Sigmoid colon (tissue), 7 donors: ENCODE results near the gene F11R. TPM values are rescaled to one million over a fixed set of nuclear protein-coding genes. Genes with fewer than 3 reads are reported as not detected.

Experiments used
- DNase-seq: peaks from one replicate; pipeline ENCODE4 v3.0.0-alpha.2; 2019
- H3K27ac ChIP-seq, 4 donors: fragments of 200-600 bp; sonication (generic); one replicate each; pipeline ENCODE4 v1.5.1; 2016 to 2019; ENCODE audit warnings: mild to moderate bottlenecking in 1 of 4
- H3K27me3 ChIP-seq, 3 donors: fragments of 200-600 bp; sonication (generic); one replicate each; pipeline ENCODE4 v1.5.1; 2019; ENCODE audit warnings: mild to moderate bottlenecking in 1 of 3
- H3K36me3 ChIP-seq, 4 donors: fragments of 200-600 bp; sonication (generic); one replicate each; pipeline ENCODE4 v1.5.1; 2016 to 2019
- H3K4me1 ChIP-seq, 4 donors: fragments of 200-600 bp; sonication (generic); one replicate each; pipeline ENCODE4 v1.5.1; 2017 to 2019
- H3K4me3 ChIP-seq, 4 donors: fragments of 200-600 bp; sonication (generic); one replicate each; pipeline ENCODE4 v1.5.1; 2017 to 2019; ENCODE audit warnings: mild to moderate bottlenecking in 2 of 4, moderate library complexity in 1 of 4
- H3K9me3 ChIP-seq, 4 donors: fragments of 200-600 bp in 3 of 4; sonication (generic) in 3 of 4; one replicate each; pipeline versions ENCODE4 v1.5.1 to v1.6.1; 2013 to 2019
- CTCF ChIP-seq, 4 experiments: fragments of 450-650 bp in 3 of 4; fragments of 200-600 bp in 1 of 4; IDR thresholded peaks; one replicate each; pipeline ENCODE4 v1.5.1; 2016 to 2019; ENCODE audit warnings: antibody characterized with exemption in 4 of 4, mild to moderate bottlenecking in 3 of 4, moderate library complexity in 2 of 4
- EP300 ChIP-seq, 4 donors: sonication (generic); formaldehyde crosslinking; IDR thresholded peaks; one replicate each; pipeline ENCODE4 v1.6.1; 2017; ENCODE audit warnings: antibody characterized with exemption in 4 of 4
- POLR2A ChIP-seq, 2 donors: fragments of 450-650 bp; IDR thresholded peaks; one replicate each; pipeline ENCODE4 v1.6.1; 2016; ENCODE audit warnings: antibody characterized with exemption in 2 of 2, mild to moderate bottlenecking in 2 of 2, moderate library complexity in 2 of 2
- POLR2AphosphoS5 ChIP-seq, 4 donors: sonication (generic); formaldehyde crosslinking; IDR thresholded peaks; one replicate each; pipeline ENCODE4 v1.6.1; 2017; ENCODE audit warnings: antibody characterized with exemption in 4 of 4
- WGBS, 2 donors: extraction: QIAGEN DNeasy Blood & Tissue Kit; methylation state at CpG; one replicate each; pipeline ENCODE4 v1.1.7; 2013; 5-methylcytosine and 5-hydroxymethylcytosine counted together
- intact Hi-C: fragments of 100-400 bp; cut with DNase I; formaldehyde crosslinking; loops from one replicate; pipeline ENCODE4 v1.15.1; 2023
- polyA plus RNA-seq, 3 donors: library from polyadenylated mRNA; stranded (reverse); fragments of 200-250 nt; gene quantifications; one replicate each; pipeline ENCODE4 v1.2.3, GENCODE V29; 2013
- total RNA-seq, 4 donors: library from RNA; depleted of rRNA; stranded (reverse); fragments of >200 nt; gene quantifications; one replicate each; pipeline ENCODE4 v1.1.0, GENCODE V29; 2016
- donor health status: healthy with polysubstance abuse.
- donor health status: Bipolar disorder and iron deficiency.
- donor health status: healthy.

F11R gene
- total and polyA plus RNA-seq, 7 donors = 2.7 to 96.7 (median 15.6) TPM

- Histone ChIP-seq H3K36me3 (no peaks in the 10 kb centered on the region), H3K4me1 (no peaks in the 10 kb centered on the region), H3K4me3 (no peak overlapping the region), H3K27ac (peak overlapping the region; percentile 59 to 72 (median 66)), H3K9me3 (no peaks in the 10 kb centered on the region), H3K27me3 (peaks cover 0 to under 1% (median 0%) of the 10 kb centered on the region in 3 donors)
- peak; percentile 87 for DNase-seq
- WGBS, 2 donors = 3 to 7% methylated on average over 15 of the region's 15 CpGs
- TF ChIP-seq EP300 (IDR thresholded peaks at IDR 0.05) (peak in 2 of 4 donors; percentile 9 to 74), POLR2AphosphoS5 (IDR thresholded peaks at IDR 0.05) (peak; percentile 30 to 77 (median 66)), CTCF (IDR thresholded peaks at IDR 0.05) (no peak), POLR2A (IDR thresholded peaks at IDR 0.05) (peak in 1 of 2 donors; percentile 28)
- intact Hi-C loops = no loop called here
Observed at GRCh38 chr1:161013488-161014230, 7.3 kb downstream of the F11R start.

DNA sequence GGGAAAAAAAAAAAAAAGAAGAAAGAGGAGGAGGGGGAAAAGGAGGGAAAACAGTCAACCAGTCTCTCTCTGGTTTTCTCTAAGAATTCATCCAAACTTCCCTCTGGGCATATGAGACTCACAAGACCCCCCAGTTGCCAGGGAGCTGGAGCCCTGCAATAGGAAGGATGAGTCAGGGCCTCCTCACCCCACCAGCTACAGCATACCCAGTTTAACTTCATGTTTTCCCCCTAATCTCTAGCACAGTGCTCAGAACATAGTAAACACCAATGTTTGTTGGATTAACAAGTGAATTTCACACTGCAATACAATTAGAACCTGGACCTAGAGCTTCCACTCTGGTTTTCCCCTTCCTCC lies 7.8 kb downstream of the F11R start:
- no peaks in the 10 kb centered on the region for H3K36me3 ChIP-seq
- H3K4me1 ChIP-seq = no peaks in the 10 kb centered on the region
- no peaks in the 10 kb centered on the region for H3K27me3 ChIP-seq
- TF ChIP-seq EP300 (IDR thresholded peaks at IDR 0.05) (no peak), POLR2AphosphoS5 (IDR thresholded peaks at IDR 0.05) (no peak), POLR2A (IDR thresholded peaks at IDR 0.05) (no peak), CTCF (IDR thresholded peaks at IDR 0.05) (no peak)
- H3K9me3 ChIP-seq = no peaks in the 10 kb centered on the region
- intact Hi-C loops = no loop called here
- no peak overlapping the region for H3K4me3 ChIP-seq
- DNase-seq = no peak
- H3K27ac ChIP-seq = peak overlapping the region; percentile 59 to 72 (median 66)

GRCh38 chr1:161012420-161012819 lies 8.5 kb downstream of the F11R start:
- intact Hi-C loops = no loop called here
- DNase-seq = no peak
- Histone ChIP-seq H3K4me3 (no peak overlapping the region), H3K4me1 (no peaks in the 10 kb centered on the region), H3K27me3 (no peaks in the 10 kb centered on the region), H3K36me3 (no peaks in the 10 kb centered on the region), H3K27ac (peak overlapping the region; percentile 59 to 72 (median 66)), H3K9me3 (no peaks in the 10 kb centered on the region)
- WGBS, 2 donors = 87% methylated on average over 3 of the region's 3 CpGs
- TF ChIP-seq EP300 (IDR thresholded peaks at IDR 0.05) (no peak), POLR2AphosphoS5 (IDR thresholded peaks at IDR 0.05) (no peak), CTCF (IDR thresholded peaks at IDR 0.05) (no peak), POLR2A (IDR thresholded peaks at IDR 0.05) (no peak)

DNA sequence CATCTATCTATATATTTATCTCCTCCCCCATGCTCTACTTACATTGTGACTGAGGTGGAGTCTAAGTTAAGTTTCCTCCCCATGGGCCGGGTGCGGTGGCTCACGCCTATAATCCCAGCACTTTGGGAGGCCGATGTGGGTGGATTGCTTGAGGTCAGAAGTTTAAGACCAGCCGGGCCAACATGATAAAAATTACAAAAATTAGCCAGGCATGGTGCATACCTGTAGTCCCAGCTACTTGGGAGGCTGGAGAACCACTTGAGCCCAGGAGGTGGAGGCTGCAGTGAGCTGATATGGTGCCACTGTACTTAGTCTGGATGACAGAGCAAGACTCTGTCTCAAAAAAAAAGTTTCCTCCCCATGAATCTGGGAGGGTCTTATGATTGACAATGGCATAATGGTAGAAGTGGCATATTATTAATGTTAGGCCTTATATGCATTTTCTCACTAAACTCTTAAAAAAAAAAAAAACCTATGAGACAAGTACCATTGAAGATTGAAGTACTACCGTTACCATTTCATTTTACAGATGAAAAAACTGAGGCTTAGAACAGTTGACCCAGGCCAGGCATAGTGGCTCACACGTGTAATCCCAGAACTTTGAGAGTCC lies 11.2 kb downstream of the F11R start:
- Histone ChIP-seq H3K27ac (no peak overlapping the region), H3K4me3 (no peak overlapping the region), H3K9me3 (no peaks in the 10 kb centered on the region), H3K4me1 (no peaks in the 10 kb centered on the region), H3K27me3 (no peaks in the 10 kb centered on the region), H3K36me3 (no peaks in the 10 kb centered on the region)
- no peak for TF ChIP-seq EP300 (IDR thresholded peaks at IDR 0.05)
- no peak for TF ChIP-seq POLR2A (IDR thresholded peaks at IDR 0.05)
- TF ChIP-seq CTCF (IDR thresholded peaks at IDR 0.05) = no peak
- no peak for DNase-seq
- intact Hi-C loops = no loop called here
- 69 to 87% methylated on average over 7 of the region's 7 CpGs for WGBS, 2 donors
